Measurements from ENCODE around the gene SCN5A.

Gene SCN5A

DNA sequence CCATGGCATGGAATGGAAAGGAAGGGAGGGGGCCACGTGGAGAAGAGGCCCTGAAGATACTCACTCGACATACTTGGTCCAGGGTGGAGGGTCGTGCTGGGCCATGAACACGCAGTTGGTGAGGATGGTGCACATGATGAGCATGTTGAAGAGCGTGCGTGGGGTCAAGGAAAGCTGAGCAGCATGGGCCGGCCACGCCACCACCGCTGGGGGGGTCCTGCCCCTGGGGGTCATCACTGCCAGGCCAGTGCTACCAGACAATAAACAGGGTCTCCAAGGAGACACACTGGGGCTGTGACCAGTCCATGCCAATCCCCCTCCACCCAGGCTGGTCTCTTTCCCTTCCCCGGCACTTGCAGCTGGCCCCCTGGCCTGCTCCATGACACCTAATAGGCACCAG, 27.2 kb downstream of the SCN5A start:
- no peak for TF ChIP-seq Cebpa-rat (IDR thresholded peaks at IDR 0.05)
- Histone ChIP-seq H3K4me1 (no peaks in the 10 kb centered on the region; a peak in 1 of 20 replicates), H3K4me3 (no peak overlapping the region), H3K27ac (no peak overlapping the region), H3K9me3 (replicated peaks in 1 of 11) (no peaks in the 10 kb centered on the region), H3K27me3 (no peaks in the 10 kb centered on the region), H4K20me1 (no peaks in the 10 kb centered on the region), H3K4me2 (no peak overlapping the region), H3K36me3 (no peaks in the 10 kb centered on the region), H3K9ac (no peak overlapping the region)

DNA sequence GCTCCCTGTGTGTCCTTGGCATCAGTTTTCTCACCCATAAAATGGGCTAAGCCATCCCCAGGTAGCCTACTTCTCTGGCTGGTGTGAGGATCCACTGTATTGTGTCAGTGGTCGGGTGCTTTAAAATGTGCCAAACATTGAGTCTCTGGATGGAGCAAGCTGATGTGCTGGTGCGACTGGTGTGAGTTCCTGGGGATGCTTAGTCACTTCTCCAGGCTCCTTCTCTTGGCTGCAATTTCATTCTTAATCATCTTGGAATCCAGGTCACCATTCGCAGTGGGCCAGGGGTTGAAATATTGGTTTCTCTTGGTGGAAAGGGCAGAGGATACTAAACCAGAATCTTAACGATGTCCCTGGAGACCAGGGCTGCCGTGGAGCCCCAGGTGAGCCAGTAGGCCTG, 29.3 kb downstream of the SCN5A start:
- H3K27me3 ChIP-seq: no peaks in the 10 kb centered on the region
- no peaks in the 10 kb centered on the region; a peak in 1 of 20 replicates for H3K4me1 ChIP-seq
- H3K9me3 ChIP-seq (replicated peaks in 1 of 11): no peaks in the 10 kb centered on the region
- H3K9ac ChIP-seq: no peak overlapping the region
- H3K4me2 ChIP-seq: no peak overlapping the region
- TF ChIP-seq Cebpa-rat (IDR thresholded peaks at IDR 0.05): no peak
- no peak overlapping the region for H3K4me3 ChIP-seq
- H4K20me1 ChIP-seq: 0 out of 22 replicates have a peak, but pooled peaks cover 0 to 2% (median 0%) of the 10 kb centered on the region in 11 experiments
- no peak overlapping the region for H3K27ac ChIP-seq
- no peaks in the 10 kb centered on the region for H3K36me3 ChIP-seq

DNA sequence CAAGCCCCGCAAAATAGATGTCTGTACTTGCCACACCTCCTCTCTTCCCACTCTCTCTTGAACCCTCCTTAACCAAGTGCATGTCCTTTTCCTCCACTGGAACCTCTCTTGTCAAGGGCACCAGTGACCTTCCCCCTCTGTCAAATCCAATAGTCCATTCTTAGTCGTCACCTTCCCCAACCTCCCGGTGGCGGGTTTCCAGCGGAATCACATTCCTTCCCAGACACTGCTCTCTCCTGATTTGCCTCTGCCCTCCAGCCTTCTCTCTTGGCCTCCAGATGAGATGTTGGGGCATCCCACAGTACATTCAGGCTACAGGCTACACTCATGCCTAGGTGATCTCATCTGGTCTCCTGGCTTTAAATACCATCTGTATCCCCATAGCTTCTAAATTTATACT, 31.1 kb downstream of the SCN5A start:
- H3K4me2 ChIP-seq: no peak overlapping the region
- H3K9ac ChIP-seq: no peak overlapping the region
- H4K20me1 ChIP-seq: 0 out of 22 replicates have a peak, but pooled peaks cover 0 to 2% (median 0%) of the 10 kb centered on the region in 11 experiments
- no peak overlapping the region for H3K4me3 ChIP-seq
- H3K27ac ChIP-seq: no peak overlapping the region
- no peaks in the 10 kb centered on the region for H3K27me3 ChIP-seq
- H3K9me3 ChIP-seq (replicated peaks in 1 of 11): no peaks in the 10 kb centered on the region
- H3K36me3 ChIP-seq: no peaks in the 10 kb centered on the region
- H3K4me1 ChIP-seq: peaks cover 0 to 3% (median 0%) of the 10 kb centered on the region in 10 experiments; a peak in 8 of 20 replicates
- no peak for TF ChIP-seq Cebpa-rat (IDR thresholded peaks at IDR 0.05)

DNA sequence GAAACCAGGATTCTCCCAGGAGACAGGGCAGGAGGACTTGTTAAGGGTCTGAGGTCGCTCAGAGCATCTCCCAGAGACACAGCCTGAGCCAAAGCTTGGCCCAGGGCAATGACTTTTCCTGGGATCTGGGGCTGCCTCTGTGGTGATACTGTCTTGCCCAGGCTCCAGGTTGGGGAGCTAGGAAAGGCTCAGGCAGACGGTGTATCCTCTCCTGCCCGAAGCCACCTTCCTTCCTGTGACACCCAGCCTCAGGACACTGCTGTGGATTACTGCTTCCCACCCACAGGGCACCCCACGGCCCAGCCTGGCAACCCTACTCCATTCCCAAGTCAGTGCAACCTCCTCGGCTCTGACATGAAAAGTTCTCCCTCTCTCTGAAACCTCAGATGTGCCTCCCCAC, 31.9 kb downstream of the SCN5A start:
- 0 out of 22 replicates have a peak, but pooled peaks cover 0 to 2% (median 0%) of the 10 kb centered on the region in 11 experiments for H4K20me1 ChIP-seq
- H3K4me2 ChIP-seq: no peak overlapping the region
- no peak overlapping the region for H3K27ac ChIP-seq
- no peak for TF ChIP-seq Cebpa-rat (IDR thresholded peaks at IDR 0.05)
- no peaks in the 10 kb centered on the region for H3K36me3 ChIP-seq
- H3K9ac ChIP-seq: no peak overlapping the region
- H3K4me3 ChIP-seq: no peak overlapping the region
- H3K4me1 ChIP-seq: peaks cover 0 to 11% (median 0%) of the 10 kb centered on the region in 10 experiments; a peak in 9 of 20 replicates
- no peaks in the 10 kb centered on the region for H3K9me3 ChIP-seq (replicated peaks in 1 of 11)
- no peaks in the 10 kb centered on the region for H3K27me3 ChIP-seq

DNA sequence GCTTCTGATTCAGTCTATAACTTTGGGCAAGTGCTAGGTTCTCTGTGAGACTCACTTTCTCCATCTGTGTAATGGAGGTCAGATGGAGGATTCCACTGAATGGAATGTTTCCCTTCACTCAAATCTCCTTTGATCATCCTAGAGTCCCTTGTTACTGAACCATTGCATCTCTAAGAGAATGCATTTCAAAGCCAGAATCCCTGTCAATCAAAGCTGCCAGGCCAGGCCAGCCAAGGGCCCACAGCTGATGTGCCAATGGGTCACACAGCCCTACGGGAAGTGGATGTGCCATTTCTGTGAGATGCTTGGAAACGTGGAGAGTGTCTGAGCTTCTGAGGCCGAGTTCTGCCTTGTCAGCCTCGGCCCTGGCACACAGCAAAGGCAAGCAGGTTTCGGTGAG, 32.4 kb downstream of the SCN5A start:
- Histone ChIP-seq H3K9ac (no peak overlapping the region), H3K4me3 (no peak overlapping the region), H4K20me1 (0 out of 22 replicates have a peak, but pooled peaks cover 0 to 2% (median 0%) of the 10 kb centered on the region in 11 experiments), H3K27me3 (no peaks in the 10 kb centered on the region), H3K27ac (no peak overlapping the region), H3K36me3 (no peaks in the 10 kb centered on the region), H3K4me1 (peaks cover 0 to 15% (median 3%) of the 10 kb centered on the region in 10 experiments; a peak in 13 of 20 replicates), H3K9me3 (replicated peaks in 1 of 11) (no peaks in the 10 kb centered on the region), H3K4me2 (no peak overlapping the region)
- no peak for TF ChIP-seq Cebpa-rat (IDR thresholded peaks at IDR 0.05)

DNA sequence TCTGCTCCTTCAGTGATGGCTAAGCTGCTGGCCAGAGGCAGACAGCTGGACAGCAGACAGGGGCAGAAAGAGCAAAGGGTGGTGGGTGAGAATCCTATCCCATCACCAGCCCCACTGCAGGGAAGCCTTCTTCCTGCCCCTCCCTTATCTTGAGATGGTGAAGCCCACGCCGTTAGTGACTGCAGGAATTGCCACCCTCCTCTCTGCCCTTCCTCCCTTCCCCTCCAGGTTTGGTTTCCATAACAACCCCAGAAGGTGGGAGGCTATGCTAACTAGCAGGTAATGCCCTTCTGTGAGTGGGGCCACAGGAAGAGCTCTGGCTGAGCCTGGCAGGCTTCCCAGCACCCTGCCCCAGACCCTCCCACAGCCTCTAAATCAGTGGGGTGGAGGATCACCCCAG, 32.8 kb downstream of the SCN5A start:
- no peaks in the 10 kb centered on the region for H3K27me3 ChIP-seq
- H3K4me2 ChIP-seq: no peak overlapping the region
- no peak overlapping the region for H3K4me3 ChIP-seq
- peaks cover 0 to 20% (median 7%) of the 10 kb centered on the region in 10 experiments; a peak in 14 of 20 replicates for H3K4me1 ChIP-seq
- no peak overlapping the region for H3K9ac ChIP-seq
- H4K20me1 ChIP-seq: 0 out of 22 replicates have a peak, but pooled peaks cover 0 to 2% (median 0%) of the 10 kb centered on the region in 11 experiments
- TF ChIP-seq Cebpa-rat (IDR thresholded peaks at IDR 0.05): no peak
- no peaks in the 10 kb centered on the region for H3K36me3 ChIP-seq
- H3K27ac ChIP-seq: no peak overlapping the region
- no peaks in the 10 kb centered on the region for H3K9me3 ChIP-seq (replicated peaks in 1 of 11)

DNA sequence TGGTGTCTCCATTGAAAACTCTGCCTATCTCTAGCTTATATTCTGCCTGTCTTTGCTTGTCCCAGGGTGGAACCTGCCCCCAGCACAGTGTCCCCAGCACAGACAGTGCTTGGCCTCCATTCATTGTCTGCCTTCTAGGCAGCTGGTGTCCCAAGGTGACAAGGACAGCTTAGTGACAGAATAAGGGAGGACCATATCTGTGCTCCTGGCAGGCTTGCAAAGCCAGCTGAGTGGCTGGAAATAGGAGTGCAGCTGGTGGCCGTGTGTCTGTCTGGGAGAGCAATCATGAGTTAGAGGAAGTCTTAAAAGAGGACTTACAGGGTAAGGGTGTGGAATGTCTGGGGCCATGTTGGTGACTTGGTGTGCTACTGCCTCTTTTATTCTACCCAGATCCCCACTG, 33.4 kb downstream of the SCN5A start:
- Histone ChIP-seq H3K9ac (no peak overlapping the region), H3K4me2 (no peak overlapping the region), H3K4me1 (peaks cover 0 to 26% (median 13%) of the 10 kb centered on the region in 10 experiments; a peak in 14 of 20 replicates), H4K20me1 (0 out of 22 replicates have a peak, but pooled peaks cover 0 to 2% (median 0%) of the 10 kb centered on the region in 11 experiments), H3K27me3 (no peaks in the 10 kb centered on the region), H3K36me3 (no peaks in the 10 kb centered on the region), H3K27ac (no peak overlapping the region), H3K4me3 (no peak overlapping the region), H3K9me3 (replicated peaks in 1 of 11) (no peaks in the 10 kb centered on the region)
- no peak for TF ChIP-seq Cebpa-rat (IDR thresholded peaks at IDR 0.05)

DNA sequence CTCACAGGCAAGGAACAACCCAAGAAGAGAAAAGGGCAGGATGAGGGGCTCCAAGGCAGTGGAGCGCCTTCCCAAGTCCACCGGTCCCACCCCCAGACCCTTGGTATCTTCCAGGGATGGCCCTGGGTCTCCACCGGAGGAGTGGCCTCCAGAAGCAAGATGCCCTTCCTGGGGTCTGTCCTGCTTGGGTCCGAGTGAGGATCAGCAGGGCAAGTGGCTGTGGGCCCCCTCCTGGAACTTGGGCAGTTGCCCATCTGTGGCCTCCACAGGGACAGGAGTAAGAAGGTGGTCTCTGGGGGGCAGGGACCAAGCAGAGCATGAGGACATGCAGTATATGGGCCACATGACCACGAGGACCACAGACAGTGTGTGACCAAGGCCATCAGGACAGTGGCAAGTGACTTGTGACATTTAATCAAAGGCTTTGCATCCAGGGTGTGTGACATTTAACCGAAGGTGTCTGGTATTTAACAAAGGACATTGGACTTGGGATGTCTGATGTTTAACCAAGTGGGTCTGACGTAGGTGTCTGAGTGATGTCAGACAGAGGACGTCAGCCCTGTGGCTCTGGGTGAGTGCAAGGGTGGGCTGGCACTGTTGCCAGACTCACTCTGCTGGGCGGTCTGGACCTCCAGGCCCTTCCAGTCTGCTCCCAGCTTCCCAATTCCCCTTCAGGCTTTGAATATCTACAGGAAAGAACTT, 34.7 kb downstream of the SCN5A start:
- no peak overlapping the region for H3K4me3 ChIP-seq
- H3K36me3 ChIP-seq: no peaks in the 10 kb centered on the region
- H3K9me3 ChIP-seq (replicated peaks in 1 of 11): no peaks in the 10 kb centered on the region
- H3K4me1 ChIP-seq: peaks cover 0 to 33% (median 18%) of the 10 kb centered on the region in 10 experiments; a peak in 14 of 20 replicates
- H3K4me2 ChIP-seq: no peak overlapping the region
- H3K9ac ChIP-seq: no peak overlapping the region
- H3K27ac ChIP-seq: no peak overlapping the region
- 0 out of 22 replicates have a peak, but pooled peaks cover 0 to 2% (median 0%) of the 10 kb centered on the region in 11 experiments for H4K20me1 ChIP-seq
- H3K27me3 ChIP-seq: no peaks in the 10 kb centered on the region
- TF ChIP-seq Cebpa-rat (IDR thresholded peaks at IDR 0.05): no peak

DNA sequence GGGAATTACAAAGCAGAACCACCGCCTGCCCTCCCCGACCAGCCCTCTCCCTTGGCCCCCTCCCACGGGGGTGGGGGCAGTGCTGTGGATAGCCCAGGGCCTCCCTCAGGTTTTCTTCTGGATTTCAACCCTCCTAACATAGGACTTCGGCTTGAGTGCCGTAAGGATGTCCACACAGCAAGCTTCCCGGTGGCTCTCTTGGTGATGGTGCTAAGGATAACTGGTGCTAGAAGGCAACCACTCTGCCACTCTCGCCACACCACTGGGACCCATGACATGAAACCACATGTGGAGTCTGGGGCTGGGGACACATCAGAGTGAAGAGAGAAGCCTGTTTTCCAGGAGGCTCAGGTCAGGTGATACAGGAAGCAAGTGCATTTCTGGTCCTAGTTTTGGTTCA, 35.4 kb downstream of the SCN5A start:
- Histone ChIP-seq H3K27ac (no peak overlapping the region), H3K9me3 (replicated peaks in 1 of 11) (no peaks in the 10 kb centered on the region), H3K4me2 (no peak overlapping the region), H3K9ac (no peak overlapping the region), H3K36me3 (no peaks in the 10 kb centered on the region), H3K4me1 (peaks cover 0 to 37% (median 19%) of the 10 kb centered on the region in 10 experiments; a peak in 14 of 20 replicates), H3K27me3 (no peaks in the 10 kb centered on the region), H3K4me3 (no peak overlapping the region), H4K20me1 (0 out of 22 replicates have a peak, but pooled peaks cover 0 to 2% (median 0%) of the 10 kb centered on the region in 11 experiments)
- no peak for TF ChIP-seq Cebpa-rat (IDR thresholded peaks at IDR 0.05)

Measured in BLaER1 treated with 17β-estradiol and CSF1 and Interleukin-3, amounts not matched to agents 10 nM and 100 nM (cell line).